MM.1S (cell line): ENCODE measurements around the gene PLK2.

Experiments
- CTCF ChIP-seq: fragments of 300-600 bp; sonication (generic); IDR thresholded peaks from 2 replicates; pipeline ENCODE4 v1.5.1; 2016; ENCODE audit warnings: antibody characterized with exemption, low read length, mixed read lengths
- EZH2 ChIP-seq: fragments of 300-600 bp; sonication (generic); optimal IDR thresholded peaks from 2 replicates; pipeline ENCODE3; 2017; ENCODE audit warnings: low read depth, mild to moderate bottlenecking, antibody characterized with exemption, low read length, mixed read lengths
- EZH2phosphoT487 ChIP-seq: fragments of 300-600 bp; sonication (generic); IDR thresholded peaks from 2 replicates; pipeline ENCODE4 v1.6.1; 2018; ENCODE audit warnings: antibody characterized with exemption, low read length

DNA sequence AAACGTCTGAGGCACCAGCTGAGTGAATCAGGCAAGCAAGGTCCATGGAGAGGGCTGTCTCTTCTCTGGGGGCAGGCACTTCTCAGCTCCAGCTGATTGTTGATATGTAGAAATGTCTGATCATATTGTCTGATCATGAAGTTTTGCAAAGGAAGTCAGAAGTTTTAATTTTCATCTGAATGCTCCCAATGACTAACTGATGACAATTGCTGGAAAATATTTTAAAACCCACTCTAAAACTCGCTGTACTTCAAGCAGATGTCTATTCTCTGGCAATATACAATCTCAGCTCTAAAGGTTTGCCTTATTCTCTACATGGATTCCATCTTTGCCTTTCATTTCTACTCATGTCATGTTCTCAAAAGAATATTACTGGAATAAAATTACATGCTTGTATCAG lies 12.7 kb downstream of the PLK2 start:
- TF ChIP-seq CTCF (no peak), EZH2 (no peak), EZH2phosphoT487 (no peak)
